ENCODE measurements around the gene FSTL5.
"Not testable (repeated sequence)": the region's sequence is repeated elsewhere in the genome, so short reads cannot be mapped to it uniquely, and the experiment has no call there.

Gene FSTL5

DNA sequence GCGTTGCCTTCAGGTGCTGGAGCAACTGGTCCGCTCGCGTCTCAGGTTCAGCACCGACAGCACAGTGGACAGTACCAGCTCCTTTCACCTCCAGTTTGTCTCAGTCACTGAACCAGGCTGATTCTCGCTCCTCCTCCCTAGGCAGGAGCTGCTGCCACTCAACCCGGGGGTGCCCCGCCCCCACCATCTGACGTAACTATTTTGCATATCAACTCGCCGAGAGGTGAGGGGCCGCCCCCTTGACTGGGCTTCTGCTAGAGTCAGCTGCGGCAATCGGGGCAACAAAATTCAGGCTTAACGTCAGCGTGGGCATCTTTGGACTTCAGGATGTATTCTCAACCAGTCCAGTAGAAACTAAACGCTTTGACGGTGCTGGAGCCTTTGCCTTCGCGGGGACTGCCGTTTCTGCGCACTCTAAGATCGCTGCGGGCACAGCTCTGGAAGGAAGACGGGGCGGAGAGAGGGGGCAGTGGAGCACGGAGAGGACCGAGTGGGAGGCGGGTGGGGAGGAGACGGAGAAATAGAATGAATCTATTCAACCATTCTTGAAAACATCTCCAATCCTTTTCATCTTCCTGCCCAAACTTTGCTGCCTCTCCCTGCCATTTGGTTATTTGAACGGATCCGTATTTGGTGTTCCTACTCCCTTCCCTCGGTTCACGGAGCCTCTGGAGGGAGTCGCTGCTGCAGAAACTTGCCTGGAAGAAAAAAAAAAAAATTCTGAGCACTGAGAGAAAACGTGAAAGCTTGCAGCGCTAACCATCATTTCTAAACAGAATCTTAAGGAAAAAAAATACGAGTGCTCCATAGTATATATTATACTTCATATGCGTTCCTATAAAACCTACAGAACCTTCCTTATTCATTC, at the start of gene FSTL5:
TSS of gene FSTL5 (minus strand) at position 109 of the 868 bp plus-strand sequence. CDS start 52,604 bp downstream, outside the sequence.
- peak; percentile 42 for DNase-seq (ENCODE audit: low read depth)

GRCh38 chr4:162209706-162210105, 45.9 kb upstream of the FSTL5 start:
- DNase-seq (ENCODE audit: low read depth) = no peak

GRCh38 chr4:162203478-162203877, 39.7 kb upstream of the FSTL5 start:
- DNase-seq (ENCODE audit: low read depth) = not testable (repeated sequence)

- peak; percentile 23 for DNase-seq (ENCODE audit: low read depth)
Measured at GRCh38 chr4:162201673-162202072, 37.9 kb upstream of the FSTL5 start.

GRCh38 chr4:162170509-162170908, 6.7 kb upstream of the FSTL5 start:
- DNase-seq (ENCODE audit: low read depth) = no peak

DNA sequence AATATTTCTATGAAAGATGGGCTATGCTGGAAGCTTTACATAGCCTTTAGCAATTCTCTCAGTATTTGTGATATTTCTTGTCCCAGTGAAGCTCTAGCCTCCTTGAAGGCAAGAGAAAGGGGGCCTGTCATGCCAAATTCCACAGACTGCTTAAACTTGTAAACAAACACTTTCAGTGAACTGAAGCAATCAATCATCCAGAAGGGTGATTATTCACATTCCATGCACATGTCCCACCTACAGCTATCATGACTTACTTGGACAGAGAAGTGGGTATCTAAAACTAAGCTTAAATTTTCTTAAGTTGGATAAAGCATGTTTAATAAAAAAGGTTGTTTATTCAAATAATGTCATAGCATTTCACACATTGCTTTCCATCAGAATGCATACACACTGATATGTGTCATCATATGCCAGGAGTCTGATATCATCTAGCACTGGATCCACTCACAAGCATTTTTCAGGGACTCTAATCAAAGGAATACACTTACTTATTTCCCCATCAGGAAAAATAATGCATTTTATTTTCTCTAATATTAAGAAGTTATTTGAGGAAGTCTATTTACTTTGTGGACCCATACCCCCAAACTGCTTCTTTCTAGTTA, 1.2 kb upstream of the FSTL5 start:
- peak; percentile 8 for DNase-seq (ENCODE audit: low read depth)

GRCh38 chr4:162162672-162163071, 1.1 kb downstream of the FSTL5 start:
- DNase-seq (ENCODE audit: low read depth) = no peak

DNA sequence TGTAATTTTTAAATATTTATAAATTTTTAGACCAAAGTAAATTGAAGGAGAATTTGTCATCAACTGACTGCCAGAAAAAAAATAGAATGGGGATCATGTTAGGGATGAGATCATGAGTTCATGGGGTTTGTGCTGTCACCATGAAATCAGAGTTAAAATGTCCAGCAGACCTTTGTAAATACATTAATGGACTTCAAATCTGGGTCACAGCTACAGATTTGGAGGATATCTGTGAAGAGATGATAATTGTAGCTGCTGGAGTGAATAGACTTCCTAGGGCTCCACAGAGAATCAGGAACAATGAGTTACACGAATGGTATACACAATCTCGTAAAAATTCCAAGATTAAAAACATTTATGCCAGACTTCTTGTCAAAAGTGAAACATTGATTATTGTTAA, 6.6 kb downstream of the FSTL5 start:
- DNase-seq (ENCODE audit: low read depth) = no peak

DNA sequence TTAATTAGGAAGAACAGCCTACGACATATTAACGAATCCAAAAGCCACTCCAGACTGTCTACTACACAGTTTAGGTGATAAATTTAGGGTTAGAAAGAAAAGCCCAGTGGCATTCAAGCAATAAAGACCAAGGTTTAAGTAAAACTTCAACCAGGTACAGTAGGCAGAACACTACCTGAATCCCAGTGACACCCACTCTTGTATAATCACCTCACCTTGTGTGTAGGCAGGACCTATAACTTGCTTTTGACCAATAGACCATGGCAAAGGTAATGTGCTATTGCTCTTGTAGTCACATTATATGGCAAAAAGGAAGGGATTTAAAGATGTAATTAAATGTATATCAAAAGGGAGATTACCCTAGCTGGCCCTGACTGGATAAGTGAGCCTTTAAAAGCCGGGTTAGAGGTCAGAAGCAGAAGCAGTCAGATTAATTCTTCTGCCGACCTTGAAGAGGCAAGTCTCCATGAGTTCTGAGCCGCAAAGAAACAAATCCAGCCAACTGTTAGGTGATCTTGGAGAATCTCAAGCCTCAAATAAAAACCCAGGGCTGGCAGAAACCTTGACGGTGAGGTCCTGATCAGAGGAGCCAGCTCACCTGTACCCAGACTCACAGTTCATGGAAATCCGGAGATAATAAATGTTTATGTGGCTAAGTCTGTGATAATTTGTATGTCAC, 8.8 kb downstream of the FSTL5 start:
- no peak for DNase-seq (ENCODE audit: low read depth)

DNA sequence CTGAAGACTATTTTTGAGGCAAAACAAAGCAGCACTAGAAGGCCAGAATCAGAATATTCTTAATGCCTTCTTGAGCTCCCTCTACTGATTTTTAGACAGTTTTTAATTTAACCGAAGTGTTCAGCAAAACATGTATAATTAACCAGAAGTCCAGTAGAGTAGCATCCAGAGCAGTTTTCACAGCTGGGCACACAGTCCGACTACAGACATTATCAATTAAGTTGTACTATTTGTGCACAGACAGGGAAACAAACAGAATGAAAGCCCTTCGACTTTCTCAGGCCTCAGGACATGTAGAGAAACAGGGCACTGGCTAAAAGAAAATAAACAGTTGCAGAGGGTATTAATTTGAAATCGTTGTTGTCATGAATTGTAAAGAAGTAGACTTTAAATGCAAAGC, 11.9 kb downstream of the FSTL5 start:
- DNase-seq (ENCODE audit: low read depth) = no peak

GRCh38 chr4:162151386-162151785, 12.4 kb downstream of the FSTL5 start:
- no peak for DNase-seq (ENCODE audit: low read depth)

- DNase-seq (ENCODE audit: low read depth) = no peak
Measured at GRCh38 chr4:162149644-162150043, 14.2 kb downstream of the FSTL5 start.

- DNase-seq (ENCODE audit: low read depth) = no peak
Measured at GRCh38 chr4:162140051-162140683, 23.6 kb downstream of the FSTL5 start.

DNA sequence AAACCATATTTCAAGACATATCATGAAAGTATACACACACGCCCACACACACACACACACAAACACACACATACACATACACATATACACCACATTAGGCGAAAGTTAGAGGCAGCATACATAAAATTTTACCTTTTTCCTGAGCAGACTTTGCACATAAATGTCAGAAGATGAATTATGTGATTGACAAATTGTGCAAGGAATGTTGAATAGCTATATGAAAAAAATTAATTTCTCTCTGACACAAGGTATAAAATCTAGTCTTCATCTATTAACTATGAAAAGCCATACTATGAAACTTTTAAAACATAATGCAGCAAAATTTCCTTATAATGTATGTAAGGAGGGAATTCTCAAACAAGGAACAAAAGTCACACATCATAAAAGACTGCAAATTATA, 24.4 kb downstream of the FSTL5 start:
- DNase-seq (ENCODE audit: low read depth) = no peak

- DNase-seq (ENCODE audit: low read depth) = no peak
Measured at GRCh38 chr4:162131256-162131655, 32.5 kb downstream of the FSTL5 start.

GRCh38 chr4:162126729-162127128, 37.1 kb downstream of the FSTL5 start:
- DNase-seq (ENCODE audit: low read depth) = no peak

DNA sequence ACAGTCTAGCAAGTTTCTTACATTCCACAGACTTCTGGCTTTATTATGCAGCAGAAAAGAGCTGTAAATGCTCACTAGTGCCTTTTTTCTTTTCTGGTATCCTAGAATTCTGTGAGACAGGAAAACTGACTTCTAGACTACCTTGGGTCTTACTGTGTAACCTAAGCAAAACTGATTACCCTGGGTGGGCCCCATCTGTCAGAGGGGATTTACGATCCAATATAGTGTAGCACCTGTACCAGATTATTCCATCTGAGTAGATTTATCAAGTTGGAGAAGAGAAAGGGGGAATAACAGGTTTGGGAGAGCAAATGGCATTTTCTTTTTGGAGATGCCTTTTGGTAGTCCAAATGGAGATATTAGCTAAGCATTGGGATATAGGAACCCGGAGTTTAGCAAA, 46.7 kb downstream of the FSTL5 start:
- DNase-seq (ENCODE audit: low read depth) = no peak

- no peak for DNase-seq (ENCODE audit: low read depth)
Measured at GRCh38 chr4:162116095-162116779, 47.6 kb downstream of the FSTL5 start.

- DNase-seq (ENCODE audit: low read depth) = no peak
Measured at GRCh38 chr4:162115333-162115732, 48.5 kb downstream of the FSTL5 start.

DNA sequence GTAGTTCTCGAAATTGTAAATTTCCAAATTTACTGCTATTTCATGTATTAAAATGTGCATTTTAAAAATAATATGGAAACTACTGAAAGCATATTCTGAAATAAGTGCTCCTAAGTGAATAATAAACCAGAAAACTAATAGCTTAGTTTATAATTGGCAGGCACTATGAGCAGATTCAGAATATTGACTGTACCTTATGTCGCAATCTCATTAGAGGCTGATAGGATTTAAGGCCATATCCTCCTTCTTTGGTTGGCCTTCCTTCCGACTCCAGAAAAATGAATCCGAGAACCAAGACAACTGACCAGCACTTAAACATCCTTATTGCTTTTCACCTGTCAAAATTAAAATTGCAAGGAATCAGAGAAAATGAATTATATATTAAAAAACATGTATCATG, 52.7 kb downstream of the FSTL5 start:
- no peak for DNase-seq (ENCODE audit: low read depth)

DNA sequence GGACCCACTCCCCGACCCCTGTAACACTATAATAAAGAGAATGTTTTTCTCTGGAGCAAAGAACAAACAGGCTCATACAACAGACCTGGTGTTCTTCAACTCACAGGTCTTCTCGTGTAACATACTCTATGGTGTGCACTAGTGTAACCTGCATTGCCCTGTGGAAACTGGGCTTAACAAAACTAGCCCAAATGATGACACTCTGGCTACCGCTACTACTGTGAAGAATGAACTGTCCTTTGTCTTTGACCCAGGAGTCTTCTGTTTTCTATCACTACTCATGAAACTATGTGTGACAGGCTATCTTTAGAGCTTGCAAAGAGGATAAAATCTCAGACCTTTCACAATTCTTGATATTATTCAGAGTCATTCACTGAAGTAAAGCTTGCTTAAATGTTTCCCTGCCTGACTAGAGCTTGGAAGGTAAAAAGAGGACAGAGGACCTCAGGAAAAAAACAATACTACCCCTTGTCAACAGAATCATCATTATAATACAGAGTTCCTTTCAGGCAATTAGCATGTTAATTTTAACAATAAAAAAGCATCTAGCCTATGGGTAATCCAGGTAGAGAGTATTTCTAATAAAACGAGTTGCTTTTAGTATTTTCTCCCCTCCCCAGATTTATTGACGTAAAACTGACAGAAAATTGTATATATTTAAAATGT, 59.2 kb downstream of the FSTL5 start:
- DNase-seq (ENCODE audit: low read depth) = no peak
